Activated T-cell treated with anti-CD3 and anti-CD28 coated beads, Interleukin-2, amount 50 U/mL, for 24 hours (primary cell): ENCODE data around the gene ITGA6.

Experiments used
- DNase-seq: peaks from one replicate; pipeline ENCODE4 v3.0.0-alpha.2; 2020
- H3K27ac Mint-ChIP-seq: 2 replicates; pipeline ENCODE4 v1.8.0; 2020; ENCODE audit warnings: mild to moderate bottlenecking, mixed read lengths
- H3K27me3 Mint-ChIP-seq: 2 replicates; pipeline ENCODE4 v1.8.0; 2020; ENCODE audit warnings: mixed read lengths
- H3K36me3 Mint-ChIP-seq: 2 replicates; pipeline ENCODE4 v1.8.0; 2020; ENCODE audit warnings: low read depth, mixed read lengths
- H3K4me1 Mint-ChIP-seq: 2 replicates; pipeline ENCODE4 v1.8.0; 2020; ENCODE audit warnings: low read depth, mixed read lengths
- H3K4me3 Mint-ChIP-seq: 2 replicates; pipeline ENCODE4 v1.8.0; 2020; ENCODE audit warnings: mild to moderate bottlenecking, moderate library complexity, mixed read lengths
- H3K9me3 Mint-ChIP-seq: 2 replicates; pipeline ENCODE4 v1.8.0; 2020; ENCODE audit warnings: mixed read lengths

The ITGA6 gene

DNA sequence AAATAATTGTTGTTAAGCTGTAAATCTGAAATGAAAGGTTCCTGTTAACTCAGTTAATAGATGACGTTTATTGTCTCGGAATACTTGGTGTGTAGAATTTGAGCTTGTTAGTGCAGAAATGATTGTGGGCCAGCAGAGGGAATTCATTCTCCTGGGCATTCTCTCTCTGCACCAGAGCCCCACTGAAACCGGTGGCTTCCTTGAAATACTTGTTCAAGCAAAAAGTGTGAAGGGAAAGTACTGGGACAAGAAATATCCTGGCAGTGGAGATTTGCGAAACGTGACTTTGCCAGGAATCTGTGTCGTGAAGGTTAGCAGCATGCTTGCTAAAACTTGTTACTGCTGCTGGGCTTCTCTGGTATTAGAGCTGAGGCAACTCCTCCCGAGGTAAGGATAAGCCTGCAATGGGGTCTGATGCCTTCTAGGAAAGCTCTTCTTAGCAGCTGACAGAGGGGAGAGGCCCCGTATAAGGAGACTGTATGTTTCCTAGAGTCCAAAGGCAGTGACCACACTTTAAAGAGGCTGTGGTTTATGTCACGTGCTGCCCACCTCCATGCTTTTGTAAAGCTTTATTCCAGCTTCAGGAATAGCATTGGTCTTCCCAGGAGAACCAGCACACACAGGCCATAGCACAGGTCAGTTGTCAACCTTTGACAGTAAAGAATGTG is 2.0 kb downstream of the ITGA6 start:
- DNase-seq: no peak
- Mint-ChIP-seq H3K27me3 (peaks cover 2% of the 10 kb centered on the region), H3K4me3 (peak overlapping the region; percentile 83), H3K4me1 (peaks cover 79% of the 10 kb centered on the region), H3K36me3 (no peaks in the 10 kb centered on the region), H3K9me3 (no peaks in the 10 kb centered on the region), H3K27ac (peak overlapping the region; percentile 83)

DNA sequence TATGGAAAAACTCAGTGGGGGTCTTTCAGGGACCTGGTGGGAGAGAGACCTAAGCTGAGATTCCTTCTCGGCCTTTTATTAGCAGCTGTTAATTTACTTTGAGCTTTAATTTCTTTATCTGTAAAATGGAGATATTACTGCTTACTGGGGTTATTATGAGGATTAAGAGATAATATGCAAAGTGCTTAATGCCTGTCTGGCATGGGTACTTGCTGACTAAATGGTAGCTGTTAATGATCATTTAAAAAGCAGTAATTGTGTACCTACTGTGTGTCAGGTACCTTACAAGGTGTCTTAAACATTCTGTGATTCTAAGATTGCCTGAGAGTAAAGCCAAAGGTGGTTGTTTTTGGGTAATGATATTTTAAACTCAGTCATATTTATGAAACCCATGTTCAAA is 2.6 kb downstream of the ITGA6 start:
- no peak for DNase-seq
- Mint-ChIP-seq H3K9me3 (no peaks in the 10 kb centered on the region), H3K27me3 (peaks cover 2% of the 10 kb centered on the region), H3K4me1 (peaks cover 82% of the 10 kb centered on the region), H3K4me3 (no peak overlapping the region), H3K27ac (no peak overlapping the region), H3K36me3 (no peaks in the 10 kb centered on the region)

DNA sequence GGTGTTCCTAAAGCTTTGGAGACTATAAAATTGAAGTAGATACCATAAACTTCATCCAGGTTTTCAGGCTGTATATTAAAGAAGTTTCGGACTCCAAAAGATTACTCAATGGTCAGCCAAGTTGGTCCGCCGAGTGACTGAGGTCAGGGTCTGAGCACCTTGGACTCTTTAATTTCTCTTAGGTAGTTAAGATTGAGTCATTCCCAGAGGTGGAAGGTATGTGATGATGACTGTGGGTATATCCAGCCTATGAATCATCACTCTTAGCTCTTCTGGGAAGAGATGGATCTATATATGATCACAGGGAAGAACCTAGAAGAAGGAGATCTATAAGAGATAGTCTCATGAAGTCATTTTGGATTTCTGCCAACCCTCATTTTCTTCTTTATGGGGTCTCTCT is 3.3 kb downstream of the ITGA6 start:
- no peak for DNase-seq
- Mint-ChIP-seq H3K27me3 (peaks cover 2% of the 10 kb centered on the region), H3K36me3 (no peaks in the 10 kb centered on the region), H3K9me3 (no peaks in the 10 kb centered on the region), H3K27ac (peak overlapping the region; percentile 61), H3K4me1 (peaks cover 81% of the 10 kb centered on the region), H3K4me3 (no peak overlapping the region)

DNA sequence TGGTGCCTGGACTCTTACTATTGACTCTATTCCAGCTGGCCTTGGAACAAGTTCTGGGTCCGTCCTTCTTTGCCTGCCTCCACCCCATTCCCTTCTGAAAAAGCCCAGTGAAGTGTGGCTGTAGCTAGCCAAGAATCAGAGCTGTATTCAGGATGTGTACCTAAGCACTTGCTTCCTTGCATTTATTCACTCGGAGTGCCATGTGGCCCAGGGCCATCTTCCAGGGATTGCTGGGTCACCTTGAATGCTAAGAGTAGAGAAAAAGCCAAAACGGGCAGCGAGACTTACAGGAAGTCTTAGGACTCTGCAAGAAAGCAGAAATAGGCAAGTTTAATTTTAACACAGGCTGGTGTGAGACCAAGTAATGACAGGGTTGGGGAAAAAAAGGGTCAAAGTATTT is 4.1 kb downstream of the ITGA6 start:
- no peaks in the 10 kb centered on the region for H3K36me3 Mint-ChIP-seq
- H3K9me3 Mint-ChIP-seq: no peaks in the 10 kb centered on the region
- H3K4me1 Mint-ChIP-seq: peaks cover 77% of the 10 kb centered on the region
- no peak for DNase-seq
- peak overlapping the region; percentile 42 for H3K27ac Mint-ChIP-seq
- H3K4me3 Mint-ChIP-seq: no peak overlapping the region
- H3K27me3 Mint-ChIP-seq: no peaks in the 10 kb centered on the region

GRCh38 chr2:172431993-172432392 is 4.6 kb downstream of the ITGA6 start:
- Mint-ChIP-seq H3K27me3 (no peaks in the 10 kb centered on the region), H3K4me1 (peaks cover 72% of the 10 kb centered on the region), H3K27ac (peak overlapping the region; percentile 6), H3K36me3 (no peaks in the 10 kb centered on the region), H3K9me3 (no peaks in the 10 kb centered on the region), H3K4me3 (no peak overlapping the region)
- no peak for DNase-seq

DNA sequence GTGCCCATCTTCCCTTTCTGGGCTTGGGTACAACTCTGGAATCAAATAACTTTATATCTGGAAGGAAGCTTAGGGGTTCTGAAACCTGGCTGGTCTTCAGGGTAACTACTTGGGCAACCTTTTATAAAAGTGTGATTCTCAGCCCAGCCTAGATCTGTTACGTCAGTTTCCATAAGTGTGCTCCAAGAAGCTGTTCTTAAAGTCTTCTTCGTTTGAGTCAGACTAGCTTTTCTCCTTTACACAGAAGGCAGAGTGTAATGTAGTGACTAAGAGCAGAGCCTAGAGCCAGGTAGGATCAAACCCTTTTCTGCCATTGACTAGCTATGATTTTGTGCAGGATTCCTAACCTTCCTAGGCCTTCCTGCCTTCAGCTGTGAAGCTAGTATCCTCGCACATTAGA is 5.8 kb downstream of the ITGA6 start:
- Mint-ChIP-seq H3K4me3 (no peak overlapping the region), H3K27ac (peak overlapping the region; percentile 6), H3K4me1 (peaks cover 70% of the 10 kb centered on the region), H3K9me3 (no peaks in the 10 kb centered on the region), H3K36me3 (no peaks in the 10 kb centered on the region), H3K27me3 (no peaks in the 10 kb centered on the region)
- DNase-seq: no peak

- H3K27me3 Mint-ChIP-seq: no peaks in the 10 kb centered on the region
- H3K4me3 Mint-ChIP-seq: no peak overlapping the region
- H3K4me1 Mint-ChIP-seq: peaks cover 54% of the 10 kb centered on the region
- H3K9me3 Mint-ChIP-seq: no peaks in the 10 kb centered on the region
- peak overlapping the region; percentile 70 for H3K27ac Mint-ChIP-seq
- no peaks in the 10 kb centered on the region for H3K36me3 Mint-ChIP-seq
- DNase-seq: no peak
Measured at GRCh38 chr2:172434821-172435605, 7.6 kb downstream of the ITGA6 start.

- H3K27me3 Mint-ChIP-seq: no peaks in the 10 kb centered on the region
- no peak overlapping the region for H3K4me3 Mint-ChIP-seq
- H3K9me3 Mint-ChIP-seq: no peaks in the 10 kb centered on the region
- H3K27ac Mint-ChIP-seq: peak overlapping the region; percentile 16
- no peak for DNase-seq
- peaks cover 51% of the 10 kb centered on the region for H3K4me1 Mint-ChIP-seq
- no peaks in the 10 kb centered on the region for H3K36me3 Mint-ChIP-seq
Measured at GRCh38 chr2:172435606-172435911, 8.2 kb downstream of the ITGA6 start.

GRCh38 chr2:172436889-172437288 is 9.5 kb downstream of the ITGA6 start:
- Mint-ChIP-seq H3K27ac (no peak overlapping the region), H3K4me1 (peaks cover 51% of the 10 kb centered on the region)
- no peak for DNase-seq

GRCh38 chr2:172437419-172438341 is 10.3 kb downstream of the ITGA6 start:
- H3K27ac Mint-ChIP-seq: no peak overlapping the region
- H3K27me3 Mint-ChIP-seq: no peaks in the 10 kb centered on the region
- no peak overlapping the region for H3K4me3 Mint-ChIP-seq
- DNase-seq: peak; percentile 65
- H3K4me1 Mint-ChIP-seq: peaks cover 51% of the 10 kb centered on the region
- no peaks in the 10 kb centered on the region for H3K36me3 Mint-ChIP-seq
- no peaks in the 10 kb centered on the region for H3K9me3 Mint-ChIP-seq

More at GRCh38 chr2:172436889-172437288, 9.5 kb downstream of the ITGA6 start:
- Mint-ChIP-seq H3K4me3 (no peak overlapping the region), H3K9me3 (no peaks in the 10 kb centered on the region), H3K36me3 (no peaks in the 10 kb centered on the region), H3K27me3 (no peaks in the 10 kb centered on the region)

- peaks cover 2% of the 10 kb centered on the region for H3K36me3 Mint-ChIP-seq
- H3K27ac Mint-ChIP-seq: peak overlapping the region; percentile 8
- no peaks in the 10 kb centered on the region for H3K9me3 Mint-ChIP-seq
- H3K27me3 Mint-ChIP-seq: no peaks in the 10 kb centered on the region
- H3K4me1 Mint-ChIP-seq: peaks cover 49% of the 10 kb centered on the region
- no peak for DNase-seq
- H3K4me3 Mint-ChIP-seq: peak overlapping the region; percentile 24
Measured at GRCh38 chr2:172438741-172439508, 11.5 kb downstream of the ITGA6 start.

GRCh38 chr2:172439509-172439860 is 12.1 kb downstream of the ITGA6 start:
- DNase-seq: no peak
- no peaks in the 10 kb centered on the region for H3K9me3 Mint-ChIP-seq

GRCh38 chr2:172439911-172440310 is 12.5 kb downstream of the ITGA6 start:
- Mint-ChIP-seq H3K36me3 (peaks cover 2% of the 10 kb centered on the region), H3K27me3 (no peaks in the 10 kb centered on the region), H3K4me1 (peaks cover 43% of the 10 kb centered on the region), H3K27ac (no peak overlapping the region), H3K9me3 (no peaks in the 10 kb centered on the region), H3K4me3 (no peak overlapping the region)
- no peak for DNase-seq

More at GRCh38 chr2:172439509-172439860, 12.1 kb downstream of the ITGA6 start:
- Mint-ChIP-seq H3K27ac (peak overlapping the region; percentile 8), H3K4me3 (no peak overlapping the region), H3K36me3 (peaks cover 2% of the 10 kb centered on the region), H3K4me1 (peaks cover 46% of the 10 kb centered on the region), H3K27me3 (no peaks in the 10 kb centered on the region)

- Mint-ChIP-seq H3K27me3 (no peaks in the 10 kb centered on the region), H3K27ac (peak overlapping the region; percentile 54), H3K36me3 (peaks cover 2% of the 10 kb centered on the region), H3K9me3 (no peaks in the 10 kb centered on the region), H3K4me3 (no peak overlapping the region), H3K4me1 (peaks cover 42% of the 10 kb centered on the region)
- no peak for DNase-seq
Measured at GRCh38 chr2:172440795-172441194, 13.4 kb downstream of the ITGA6 start.
